ENCODE data around the gene RLN3.

DNA sequence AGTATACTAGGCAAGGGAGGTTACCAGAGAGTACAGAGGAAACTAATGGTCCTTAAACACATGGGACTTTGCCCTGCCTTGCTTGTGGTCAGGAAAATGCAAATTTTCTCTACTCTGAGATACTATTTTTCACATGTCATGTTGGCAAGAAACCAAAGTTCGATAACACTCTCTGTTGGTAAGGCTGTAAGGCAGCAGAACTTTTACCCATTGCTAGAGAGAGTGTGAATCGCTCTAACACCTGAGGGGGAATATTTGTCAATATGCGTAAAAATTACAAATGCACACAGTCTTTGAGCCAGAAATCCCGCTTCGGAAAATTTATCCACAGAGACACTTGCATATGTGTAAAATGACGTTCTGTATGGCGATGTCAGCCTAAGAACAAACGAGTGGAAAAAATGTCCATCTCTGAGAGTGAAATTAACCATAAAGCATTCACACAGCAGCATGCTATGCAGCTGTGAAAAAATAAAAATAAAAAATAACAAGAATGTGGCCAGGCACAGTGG, 12.4 kb upstream of the RLN3 start:
- TF ChIP-seq, protein P1, sequence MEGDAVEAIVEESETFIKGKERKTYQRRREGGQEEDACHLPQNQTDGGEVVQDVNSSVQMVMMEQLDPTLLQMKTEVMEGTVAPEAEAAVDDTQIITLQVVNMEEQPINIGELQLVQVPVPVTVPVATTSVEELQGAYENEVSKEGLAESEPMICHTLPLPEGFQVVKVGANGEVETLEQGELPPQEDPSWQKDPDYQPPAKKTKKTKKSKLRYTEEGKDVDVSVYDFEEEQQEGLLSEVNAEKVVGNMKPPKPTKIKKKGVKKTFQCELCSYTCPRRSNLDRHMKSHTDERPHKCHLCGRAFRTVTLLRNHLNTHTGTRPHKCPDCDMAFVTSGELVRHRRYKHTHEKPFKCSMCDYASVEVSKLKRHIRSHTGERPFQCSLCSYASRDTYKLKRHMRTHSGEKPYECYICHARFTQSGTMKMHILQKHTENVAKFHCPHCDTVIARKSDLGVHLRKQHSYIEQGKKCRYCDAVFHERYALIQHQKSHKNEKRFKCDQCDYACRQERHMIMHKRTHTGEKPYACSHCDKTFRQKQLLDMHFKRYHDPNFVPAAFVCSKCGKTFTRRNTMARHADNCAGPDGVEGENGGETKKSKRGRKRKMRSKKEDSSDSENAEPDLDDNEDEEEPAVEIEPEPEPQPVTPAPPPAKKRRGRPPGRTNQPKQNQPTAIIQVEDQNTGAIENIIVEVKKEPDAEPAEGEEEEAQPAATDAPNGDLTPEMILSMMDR (IDR thresholded peaks at IDR 0.05): no peak
- TF ChIP-seq POLR2AphosphoS5 (IDR thresholded peaks at IDR 0.05): no peak

Measured in esophagus muscularis mucosa (tissue), 3 donors.